K562 (cell line): ENCODE results near the gene OSGEP. TPM values are rescaled to one million over a fixed set of nuclear protein-coding genes. Genes with fewer than 3 reads are reported as not detected.

Source experiments
- ARID1B ChIP-seq: fragments of 450-650 bp; IDR thresholded peaks from 2 replicates; pipeline ENCODE4 v1.6.1; 2016; ENCODE audit warnings: antibody characterized with exemption, mild to moderate bottlenecking, inconsistent platforms
- ASH1L ChIP-seq: fragments of 450-650 bp; IDR thresholded peaks from 2 replicates; pipeline ENCODE4 v1.6.1; 2018; ENCODE audit warnings: borderline replicate concordance, mild to moderate bottlenecking, low read depth; ENCODE audit not compliant: partially characterized antibody
- ATF4 ChIP-seq: fragments of 450-650 bp; formaldehyde crosslinking; IDR thresholded peaks from 2 replicates; pipeline ENCODE4 v1.4.0; 2022; ENCODE audit warnings: mild to moderate bottlenecking, moderate library complexity
- KLF13 ChIP-seq: fragments of 450-650 bp; IDR thresholded peaks from 2 replicates; pipeline ENCODE4 v1.6.1; 2016; ENCODE audit warnings: missing genetic modification characterization, low read depth, mild to moderate bottlenecking, missing compliant biosample characterization, moderate library complexity, borderline replicate concordance
- PHF8 ChIP-seq: fragments of 200-600 bp; sonication (generic); IDR thresholded peaks from 2 replicates; pipeline ENCODE4 v1.6.1; 2012; ENCODE audit warnings: mixed run types, mild to moderate bottlenecking, inconsistent platforms, low read length, moderate library complexity, borderline replicate concordance
- POLR2AphosphoS2 ChIP-seq: IDR thresholded peaks from 2 replicates; pipeline ENCODE4 v1.6.1; 2012; ENCODE audit warnings: low read length, improper control_type of control experiment
- RBBP5 ChIP-seq: fragments of 200-600 bp; sonication (generic); IDR thresholded peaks from 2 replicates; pipeline ENCODE4 v1.6.1; 2012; ENCODE audit warnings: borderline replicate concordance, mild to moderate bottlenecking, low read length, control low read depth, inconsistent platforms; ENCODE audit not compliant: insufficient read depth, poor library complexity, severe bottlenecking
- SMAD1 ChIP-seq: fragments of 150-350 bp; IDR thresholded peaks from 2 replicates; pipeline ENCODE4 v1.6.1; 2014; ENCODE audit warnings: low read length, low read depth; ENCODE audit not compliant: partially characterized antibody
- SRSF3 ChIP-seq: fragments of 200-400 bp; formaldehyde crosslinking; IDR thresholded peaks from 2 replicates; pipeline ENCODE4 v1.6.1; 2016; ENCODE audit warnings: mild to moderate bottlenecking, low read length, moderate library complexity; ENCODE audit not compliant: insufficient read depth
- TEAD4 ChIP-seq, 2 experiments: sonication (generic) in 1 of 2; formaldehyde crosslinking in 1 of 2; IDR thresholded peaks; 2 replicates each; pipeline versions ENCODE4 v1.6.1 to v1.8.0; 2012 to 2022; ENCODE audit warnings: borderline replicate concordance in 1 of 2, inconsistent platforms in 1 of 2, low read length in 1 of 2, mild to moderate bottlenecking in 1 of 2, missing genetic modification reagents in 1 of 2
- ZNF121 ChIP-seq: sonication (generic); formaldehyde crosslinking; conservative IDR thresholded peaks from 2 replicates; pipeline ENCODE4 v1.8.0; 2022; ENCODE audit warnings: missing genetic modification reagents
- ZNF780A ChIP-seq: fragments of 250-450 bp; sonication (Bioruptor Pico); IDR thresholded peaks from 2 replicates; pipeline ENCODE4 v1.5.0; 2021; ENCODE audit warnings: mild to moderate bottlenecking
- polyA plus RNA-seq, 8 experiments: library from polyadenylated mRNA; depleted of rRNA in 4 of 8; stranded (reverse) in 5 of 8; unstranded in 3 of 8; fragments of >200 nt; fragmentation: Nextera tagmentation in 2 of 8; fragmentation: Illumina TruSeq in 1 of 8; extraction: Ambion mirVana in 2 of 8; extraction: Trizol in 1 of 8; gene quantifications; 2 replicates each; pipeline versions ENCODE4 v1.2.1 to v1.2.3, GENCODE V29; 2011 to 2014; ENCODE audit warnings: inconsistent platforms in 1 of 8, missing spikeins in 1 of 8
- total RNA-seq, 7 experiments: library from RNA; depleted of rRNA in 6 of 7; stranded (reverse); fragments of >200 nt in 6 of 7; fragmentation: Illumina TruSeq in 2 of 7; extraction: Trizol in 2 of 7; gene quantifications; 2 replicates each; pipeline versions ENCODE4 v1.2.1 to v1.2.3, GENCODE V29; 2011 to 2021; ENCODE audit warnings: low replicate concordance in 1 of 7
- TF ChIP-seq, protein P1 (sequence below): fragments of 250-450 bp; sonication (Bioruptor Pico); IDR thresholded peaks from 2 replicates; pipeline ENCODE4 v1.4.0; 2020

The OSGEP gene
- total and polyA plus RNA-seq, 9 of the 15 experiments (the other 6 are each of a cell fraction or from before 2014, with no cell fraction given): 32.1 to 59.2 (median 44.1) TPM

- TF ChIP-seq TEAD4 (IDR thresholded peaks at IDR 0.05; ENCODE audit: low read length) (peak; percentile 83), TEAD4 (CRISPR knock-in tag; IDR thresholded peaks at IDR 0.05; ENCODE audit: borderline replicate concordance) (no peak), SRSF3 (no peak), RBBP5 (no peak), ZNF121 (CRISPR knock-in tag) (no peak), SMAD1 (no peak), ATF4 (CRISPR knock-in tag) (no peak), PHF8 (no peak), ASH1L (no peak), ZNF780A (no peak), KLF13 (tag) (no peak), POLR2AphosphoS2 (no peak), ARID1B (peak; percentile 90)
- TF ChIP-seq, protein P1, sequence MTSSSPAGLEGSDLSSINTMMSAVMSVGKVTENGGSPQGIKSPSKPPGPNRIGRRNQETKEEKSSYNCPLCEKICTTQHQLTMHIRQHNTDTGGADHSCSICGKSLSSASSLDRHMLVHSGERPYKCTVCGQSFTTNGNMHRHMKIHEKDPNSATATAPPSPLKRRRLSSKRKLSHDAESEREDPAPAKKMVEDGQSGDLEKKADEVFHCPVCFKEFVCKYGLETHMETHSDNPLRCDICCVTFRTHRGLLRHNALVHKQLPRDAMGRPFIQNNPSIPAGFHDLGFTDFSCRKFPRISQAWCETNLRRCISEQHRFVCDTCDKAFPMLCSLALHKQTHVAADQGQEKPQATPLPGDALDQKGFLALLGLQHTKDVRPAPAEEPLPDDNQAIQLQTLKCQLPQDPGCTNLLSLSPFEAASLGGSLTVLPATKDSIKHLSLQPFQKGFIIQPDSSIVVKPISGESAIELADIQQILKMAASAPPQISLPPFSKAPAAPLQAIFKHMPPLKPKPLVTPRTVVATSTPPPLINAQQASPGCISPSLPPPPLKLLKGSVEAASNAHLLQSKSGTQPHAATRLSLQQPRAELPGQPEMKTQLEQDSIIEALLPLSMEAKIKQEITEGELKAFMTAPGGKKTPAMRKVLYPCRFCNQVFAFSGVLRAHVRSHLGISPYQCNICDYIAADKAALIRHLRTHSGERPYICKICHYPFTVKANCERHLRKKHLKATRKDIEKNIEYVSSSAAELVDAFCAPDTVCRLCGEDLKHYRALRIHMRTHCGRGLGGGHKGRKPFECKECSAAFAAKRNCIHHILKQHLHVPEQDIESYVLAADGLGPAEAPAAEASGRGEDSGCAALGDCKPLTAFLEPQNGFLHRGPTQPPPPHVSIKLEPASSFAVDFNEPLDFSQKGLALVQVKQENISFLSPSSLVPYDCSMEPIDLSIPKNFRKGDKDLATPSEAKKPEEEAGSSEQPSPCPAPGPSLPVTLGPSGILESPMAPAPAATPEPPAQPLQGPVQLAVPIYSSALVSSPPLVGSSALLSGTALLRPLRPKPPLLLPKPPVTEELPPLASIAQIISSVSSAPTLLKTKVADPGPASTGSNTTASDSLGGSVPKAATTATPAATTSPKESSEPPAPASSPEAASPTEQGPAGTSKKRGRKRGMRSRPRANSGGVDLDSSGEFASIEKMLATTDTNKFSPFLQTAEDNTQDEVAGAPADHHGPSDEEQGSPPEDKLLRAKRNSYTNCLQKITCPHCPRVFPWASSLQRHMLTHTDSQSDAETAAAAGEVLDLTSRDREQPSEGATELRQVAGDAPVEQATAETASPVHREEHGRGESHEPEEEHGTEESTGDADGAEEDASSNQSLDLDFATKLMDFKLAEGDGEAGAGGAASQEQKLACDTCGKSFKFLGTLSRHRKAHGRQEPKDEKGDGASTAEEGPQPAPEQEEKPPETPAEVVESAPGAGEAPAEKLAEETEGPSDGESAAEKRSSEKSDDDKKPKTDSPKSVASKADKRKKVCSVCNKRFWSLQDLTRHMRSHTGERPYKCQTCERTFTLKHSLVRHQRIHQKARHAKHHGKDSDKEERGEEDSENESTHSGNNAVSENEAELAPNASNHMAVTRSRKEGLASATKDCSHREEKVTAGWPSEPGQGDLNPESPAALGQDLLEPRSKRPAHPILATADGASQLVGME (CRISPR knock-in tag): no peak
Measured at GRCh38 chr14:20482382-20482781, 27.8 kb upstream of the OSGEP start (continued).
